Hematopoietic multipotent progenitor cell (in vitro differentiated cells): ENCODE results near the gene PGBD5. TPM values are rescaled to one million over a fixed set of nuclear protein-coding genes. Genes with fewer than 3 reads are reported as not detected.

Experiments used
- DNase-seq, 3 donors: peaks; one replicate each; pipeline ENCODE4 v3.0.0-alpha.2; 2011 to 2015; ENCODE audit warnings: low read depth in 2 of 3, low spot score in 2 of 3
- total RNA-seq: library from RNA; depleted of rRNA; stranded (reverse); fragments of >200 nt; gene quantifications from one replicate; pipeline ENCODE4 v1.2.3, GENCODE V29; 2012

Gene PGBD5
- total RNA-seq, 1 donor = under 0.01 TPM

DNA sequence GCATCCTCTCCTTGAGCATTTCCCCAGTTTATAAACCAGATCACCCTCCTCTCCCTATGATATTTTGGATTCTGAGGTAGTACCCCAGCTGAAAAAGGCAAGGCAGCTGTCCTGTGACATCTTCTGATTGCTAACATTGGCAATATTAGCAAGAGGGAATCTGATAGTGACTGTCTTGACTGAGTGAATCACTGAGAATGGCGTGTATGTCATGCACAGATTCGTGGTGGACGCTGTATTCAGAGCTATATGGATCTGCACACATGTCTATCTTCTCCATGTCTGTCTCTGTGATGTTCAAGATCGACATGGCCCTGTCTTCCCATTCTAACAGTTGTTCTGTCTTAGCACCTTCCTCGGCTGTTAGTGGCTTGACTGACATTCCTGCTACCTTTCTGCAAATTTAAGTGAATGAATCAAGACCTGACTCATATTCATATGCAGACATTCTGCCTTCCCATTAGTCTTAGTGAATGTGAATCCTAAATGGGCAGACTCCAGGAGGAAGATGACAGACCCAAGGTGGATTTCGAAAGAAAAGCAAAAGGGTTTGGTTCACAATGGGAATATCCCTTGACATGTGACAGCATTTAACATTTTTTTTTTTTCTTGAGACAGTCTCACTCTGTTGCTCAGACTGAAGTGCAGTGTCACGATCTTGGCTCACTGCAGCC, 97.7 kb downstream of the PGBD5 start:
- DNase-seq = no peak

DNA sequence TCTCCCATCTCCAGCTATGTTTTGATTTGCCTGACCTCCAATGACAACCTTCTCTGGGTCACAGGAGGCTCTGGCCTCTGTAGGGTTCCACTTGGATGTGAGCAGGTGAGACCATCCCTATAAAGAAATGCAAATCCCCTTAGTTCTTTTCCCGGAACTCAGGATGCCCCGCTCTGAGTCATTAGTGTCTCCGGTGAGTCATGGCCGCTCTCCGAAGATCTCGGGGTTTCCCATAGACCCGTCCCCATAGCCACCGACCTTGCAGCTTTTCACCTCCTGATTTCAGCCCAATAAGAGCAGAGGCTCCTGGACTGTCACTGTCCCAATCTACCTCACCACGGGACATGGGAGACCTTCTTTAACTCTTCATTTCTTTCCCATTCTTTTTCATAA, 98.2 kb downstream of the PGBD5 start:
- DNase-seq = no peak

DNA sequence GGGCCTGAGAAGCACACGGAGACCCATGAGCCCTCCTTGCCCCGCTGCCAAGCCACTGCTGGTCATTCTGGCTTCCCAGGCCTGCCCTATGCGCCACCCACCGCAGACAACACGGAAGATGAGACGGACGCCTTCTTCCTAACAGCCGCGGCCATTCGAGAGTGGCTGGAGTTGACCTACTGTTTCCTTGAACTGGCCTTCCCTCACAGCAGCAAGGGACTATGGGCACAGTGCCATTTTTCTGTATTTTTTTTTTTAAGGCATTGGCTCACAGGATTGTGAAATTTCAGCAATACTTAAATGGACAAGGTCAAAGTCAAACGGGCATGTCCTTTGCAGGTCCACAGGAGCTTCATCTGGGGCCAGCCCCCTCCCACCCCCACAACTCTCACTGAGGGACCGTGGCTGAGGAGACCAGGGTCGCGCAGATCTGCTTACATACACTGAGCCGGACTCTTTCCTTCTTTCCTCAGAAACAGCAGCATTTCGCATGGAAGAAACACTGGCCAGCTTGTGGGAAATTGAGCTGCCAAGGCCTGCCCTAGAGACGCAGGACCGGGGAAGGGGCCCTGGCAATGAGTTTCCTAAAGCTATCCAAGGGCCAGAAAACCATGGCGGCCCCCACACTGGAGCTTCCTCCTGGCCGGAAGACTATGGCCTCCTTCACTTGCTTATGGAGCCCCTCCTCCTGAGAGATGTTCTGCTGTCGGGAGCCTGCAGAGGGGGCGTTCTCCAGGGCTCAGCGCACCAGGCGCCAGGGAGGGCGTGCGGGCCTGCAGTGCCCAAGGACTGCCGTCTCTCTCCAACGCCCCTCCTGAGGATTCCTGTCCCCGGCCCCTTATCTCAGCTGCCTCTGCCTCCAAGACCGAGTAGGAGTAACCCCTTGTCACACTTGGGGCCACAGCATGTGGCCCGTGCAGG, 98.9 kb downstream of the PGBD5 start:
- DNase-seq = no peak

DNA sequence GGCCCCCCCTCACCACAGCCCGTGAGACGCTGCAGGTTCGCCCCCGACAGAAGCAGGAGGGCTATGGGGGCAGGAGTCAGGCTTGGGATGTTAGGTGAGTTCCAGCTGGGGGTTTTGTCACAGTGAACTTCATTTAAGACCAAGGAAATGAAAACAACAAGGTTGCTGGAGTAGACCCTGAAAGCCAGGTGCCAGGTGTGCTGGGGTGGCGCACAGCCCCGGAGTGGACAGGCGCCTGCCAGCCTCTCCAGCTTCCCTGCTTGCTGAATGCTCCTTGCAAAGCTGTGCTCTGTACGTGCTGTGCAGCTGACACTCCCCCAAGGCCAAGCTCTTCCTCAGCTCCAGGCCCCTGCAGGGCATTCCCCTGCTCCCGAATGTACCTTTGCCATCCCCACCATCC, 102.4 kb downstream of the PGBD5 start:
- no peak for DNase-seq

DNA sequence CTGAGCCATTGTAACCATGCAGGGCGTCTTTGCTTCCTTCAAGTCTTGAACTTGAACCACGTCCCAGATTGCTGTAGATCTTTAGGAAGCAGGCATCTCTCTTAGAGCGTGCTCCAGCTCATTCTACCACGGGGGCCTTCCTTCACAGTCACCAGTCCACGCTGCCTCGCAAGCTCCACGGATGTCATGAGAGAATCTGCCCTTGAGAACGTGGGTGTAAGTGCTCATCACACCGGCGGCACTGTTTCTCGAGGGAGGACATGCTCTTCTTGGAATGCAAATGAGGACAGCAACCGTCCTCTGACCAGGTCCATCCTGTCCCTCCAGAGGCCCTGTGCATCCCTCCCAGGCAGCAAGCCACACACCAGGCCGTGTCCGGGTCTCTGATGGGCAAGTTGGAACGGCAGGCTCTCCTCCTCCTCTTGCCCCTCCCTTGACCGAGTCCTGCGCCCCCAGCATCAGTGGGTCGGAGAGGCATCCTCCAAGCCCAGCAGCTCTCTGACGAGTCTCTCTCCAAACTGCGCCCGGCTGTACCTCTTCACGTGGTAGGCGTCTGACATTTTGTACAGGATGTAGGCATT, 103.1 kb downstream of the PGBD5 start:
- DNase-seq = no peak

DNA sequence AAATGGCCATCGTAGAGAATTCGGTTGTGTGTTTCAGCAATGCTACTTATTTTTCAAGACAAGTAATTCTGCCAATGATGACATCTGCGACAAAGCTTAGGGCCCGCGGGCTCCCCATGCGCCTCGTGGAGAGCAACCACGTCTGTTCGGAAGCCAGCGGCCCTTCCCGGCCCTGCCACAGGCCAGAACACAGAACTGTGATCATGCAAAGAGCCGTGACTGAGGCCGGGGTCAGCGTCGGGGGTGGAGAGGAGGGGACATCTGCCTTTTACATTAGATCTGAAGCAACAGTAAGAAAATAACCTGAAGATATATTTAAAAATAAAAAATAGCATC, 103.7 kb downstream of the PGBD5 start:
- no peak for DNase-seq

DNA sequence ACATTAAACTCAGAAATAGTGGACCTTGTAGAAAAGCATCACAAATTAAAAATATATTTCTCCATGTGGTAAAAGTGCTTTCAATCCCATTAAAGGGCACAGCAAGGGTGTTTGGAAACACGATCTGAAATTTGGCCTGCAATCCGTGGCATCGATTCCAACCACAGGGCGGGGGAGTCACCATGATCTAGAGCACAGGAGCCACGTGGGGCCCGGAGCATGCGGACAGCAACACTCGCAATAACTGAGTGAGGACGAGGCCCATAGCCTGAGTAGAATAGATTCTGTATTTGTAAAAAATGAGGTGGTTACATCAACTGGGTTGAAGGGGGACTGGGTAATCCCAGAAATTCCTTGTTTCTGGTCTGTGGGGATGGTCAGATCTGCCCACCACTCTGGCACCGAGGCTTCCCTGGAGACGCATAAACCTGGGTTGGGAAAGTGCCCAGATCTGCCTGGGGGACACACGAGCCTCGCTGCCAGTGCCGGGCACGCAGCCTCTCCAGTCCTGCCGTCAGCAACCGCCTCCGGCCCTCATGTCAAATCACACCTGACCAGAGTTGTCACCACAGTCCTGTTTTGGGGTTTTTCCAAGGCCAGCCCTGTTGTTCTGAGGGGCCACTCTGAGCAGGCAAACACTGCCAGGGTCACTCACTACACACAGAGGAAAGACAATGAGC, 104.3 kb downstream of the PGBD5 start:
- DNase-seq = no peak

DNA sequence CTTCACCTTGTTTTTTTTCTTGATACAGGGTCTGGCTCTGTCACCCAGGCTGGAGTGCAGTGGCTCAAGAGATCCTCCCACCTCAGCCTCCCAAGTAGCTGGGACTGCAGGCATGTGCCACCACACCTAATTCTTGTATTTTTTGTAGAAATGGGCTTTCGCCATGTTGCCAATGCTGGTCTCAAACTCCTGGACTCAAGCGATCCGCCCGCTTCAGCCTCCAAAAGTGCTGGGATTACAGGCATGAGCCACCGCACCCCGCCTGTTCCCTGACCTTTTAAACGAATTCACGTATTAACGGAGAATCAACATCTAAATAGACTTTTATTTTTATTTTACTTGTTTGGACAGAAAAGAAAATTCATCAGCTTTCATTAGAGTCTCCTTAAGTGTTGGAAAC, 104.8 kb downstream of the PGBD5 start:
- no peak for DNase-seq

DNA sequence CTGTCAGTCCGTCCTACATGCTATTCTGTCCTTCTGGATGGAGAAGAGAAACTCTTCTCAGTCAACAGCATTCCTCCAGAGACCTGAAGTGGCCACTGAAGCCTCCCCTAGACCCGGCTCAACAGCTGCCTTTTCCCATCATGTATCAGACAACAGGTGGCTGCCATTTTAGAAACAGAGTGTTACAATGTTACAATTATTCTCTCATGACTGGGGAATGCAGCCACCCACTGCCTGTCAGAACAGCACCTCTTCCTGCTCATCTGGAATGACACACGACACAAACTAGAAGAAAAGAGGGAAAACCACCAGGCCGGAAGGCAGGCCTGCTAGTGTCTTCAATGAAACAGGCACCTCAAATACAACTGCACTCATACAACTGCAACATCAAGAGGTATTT, 105.3 kb downstream of the PGBD5 start:
- no peak for DNase-seq

DNA sequence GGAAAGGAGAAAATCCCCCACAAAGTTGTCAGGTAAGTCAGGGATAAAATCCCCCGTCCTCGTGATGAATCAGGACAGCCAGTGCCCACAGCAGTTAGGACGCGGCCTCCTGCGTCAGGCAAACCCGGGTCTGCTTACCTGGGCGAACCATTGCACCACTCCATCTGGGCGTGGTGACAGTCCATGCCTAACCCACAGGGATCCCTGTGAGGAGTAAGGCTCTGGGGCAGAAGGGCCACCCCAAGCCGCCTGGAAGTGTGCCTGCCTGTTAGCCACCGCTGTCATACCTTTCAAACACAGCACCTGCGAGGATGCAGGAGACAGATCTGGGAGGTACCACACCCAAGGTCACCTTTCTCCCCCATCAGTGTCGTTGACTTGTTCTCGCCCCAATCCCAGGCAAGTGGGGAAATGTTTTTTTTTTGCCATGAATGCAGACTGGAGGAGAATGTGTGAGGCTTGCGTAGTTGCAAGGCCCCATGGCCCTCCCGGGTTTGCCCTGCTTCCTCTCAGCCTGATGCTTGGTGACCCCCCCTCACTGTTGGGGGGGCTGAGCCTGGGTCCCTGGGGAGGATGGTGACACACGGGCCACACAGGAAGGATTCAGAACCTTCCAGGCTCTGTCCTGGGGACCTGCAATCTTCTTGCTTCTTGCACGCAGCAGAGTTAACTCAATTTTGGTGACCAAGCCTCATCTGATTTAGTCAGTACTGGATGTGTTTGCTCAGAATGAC, 107.0 kb downstream of the PGBD5 start:
- DNase-seq = no peak

DNA sequence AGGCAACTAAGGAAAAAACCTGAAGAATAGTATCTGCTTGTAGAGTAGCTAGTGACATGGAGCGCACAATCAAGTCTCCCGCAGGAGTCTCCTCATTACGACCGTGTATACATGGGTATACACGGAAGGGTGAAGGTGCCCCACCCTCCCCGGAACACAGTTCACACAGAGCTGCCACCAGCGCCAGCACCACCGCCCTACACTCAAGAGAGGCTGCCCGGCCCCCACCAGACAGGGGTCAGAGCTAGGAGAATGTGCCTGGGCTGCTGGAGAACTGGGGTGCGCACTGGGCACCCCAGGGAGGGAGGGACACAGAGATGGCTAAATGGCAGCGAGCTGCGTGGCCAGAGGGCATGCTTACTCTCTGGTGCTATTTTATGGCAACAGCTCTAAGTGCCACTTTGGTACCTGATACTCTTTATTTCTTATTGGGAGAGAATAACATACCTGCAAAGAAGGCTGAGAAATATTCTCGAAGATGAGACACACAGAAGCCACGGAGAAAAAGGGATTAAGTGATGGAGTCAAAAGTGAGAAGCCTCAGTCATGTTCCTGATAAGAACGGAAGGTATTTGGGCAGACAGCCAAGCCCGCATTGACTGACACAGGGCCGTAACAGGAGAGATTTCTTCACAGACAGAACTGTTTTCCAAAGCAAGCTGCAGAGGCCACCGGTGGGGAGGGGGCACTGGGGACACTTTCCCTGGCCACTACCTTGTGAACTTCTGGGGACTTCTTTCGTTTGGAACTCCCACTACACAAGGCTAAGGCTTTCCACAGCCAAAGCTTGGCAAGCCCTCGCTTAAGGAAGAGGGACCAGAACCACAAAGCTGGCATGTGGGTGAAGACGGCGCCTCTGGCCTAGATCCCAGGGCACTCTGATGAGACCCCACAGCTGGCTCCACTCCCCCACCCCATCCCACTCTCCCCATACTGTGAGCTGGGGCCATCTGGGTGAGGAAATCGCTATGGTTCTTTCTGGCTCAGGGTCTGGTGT, 108.0 kb downstream of the PGBD5 start:
- peak in 1 of 3 donors; percentile 13 for DNase-seq

DNA sequence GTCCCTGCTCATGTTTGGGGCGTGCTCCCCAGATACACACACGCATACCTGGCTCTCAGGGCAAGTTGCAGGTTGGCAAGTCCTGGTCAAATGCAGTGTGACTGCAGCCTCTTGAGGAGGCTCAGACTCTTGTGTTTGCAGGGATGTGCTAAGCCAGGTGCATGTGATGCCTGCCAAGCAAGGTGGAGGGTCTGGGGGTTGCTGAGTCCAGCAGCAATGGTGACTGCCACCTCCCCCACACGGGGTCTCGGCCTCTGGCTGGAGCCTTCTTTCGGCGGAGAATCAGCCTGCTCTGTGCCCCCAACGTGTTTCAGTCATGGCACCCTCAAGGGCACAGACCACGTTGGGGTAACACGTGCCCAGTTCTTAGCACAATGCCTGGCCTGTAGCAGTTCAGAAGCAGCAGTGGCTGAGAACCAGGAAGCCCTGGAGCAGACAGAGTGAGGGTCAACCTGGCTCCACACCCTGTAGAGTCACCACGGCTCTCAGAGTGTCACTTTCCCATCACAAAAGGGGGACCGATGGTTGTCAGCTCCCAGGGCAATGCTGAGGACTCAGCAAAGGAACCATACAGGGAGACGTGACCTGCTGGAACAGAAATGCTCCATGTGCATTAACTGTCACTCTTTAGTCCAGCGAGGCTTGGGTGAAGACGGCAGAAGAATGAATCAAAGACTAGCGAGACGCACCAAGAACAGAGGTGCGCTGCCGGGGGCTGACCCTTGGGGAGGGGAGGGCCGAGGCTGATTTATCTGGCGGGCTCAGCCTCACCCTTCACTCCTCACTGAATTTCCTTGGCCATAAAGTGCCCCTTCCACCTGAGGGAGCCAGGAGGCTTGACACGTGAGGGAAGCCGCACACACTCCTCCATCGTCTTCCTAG, 109.0 kb downstream of the PGBD5 start:
- DNase-seq = no peak

DNA sequence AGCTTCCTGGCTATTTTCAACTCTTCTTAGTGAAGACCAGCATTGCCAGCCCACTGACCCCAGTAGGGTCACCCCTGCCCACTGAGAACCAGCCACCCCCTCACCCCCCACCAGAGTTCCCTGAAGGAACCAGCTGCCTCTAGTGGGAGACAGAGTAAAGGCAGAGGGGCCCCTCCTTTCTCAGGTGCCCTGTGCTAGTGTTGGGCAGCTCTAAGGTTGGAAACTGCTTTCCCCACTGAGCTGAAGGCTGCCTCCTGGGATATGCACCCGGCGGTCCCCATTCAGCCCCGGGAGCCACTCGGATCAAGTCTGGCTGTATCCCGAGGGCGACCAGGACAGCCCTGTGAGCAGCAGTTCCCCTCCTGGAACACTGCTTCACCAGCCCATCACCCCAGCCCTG, 111.0 kb downstream of the PGBD5 start:
- DNase-seq = no peak

DNA sequence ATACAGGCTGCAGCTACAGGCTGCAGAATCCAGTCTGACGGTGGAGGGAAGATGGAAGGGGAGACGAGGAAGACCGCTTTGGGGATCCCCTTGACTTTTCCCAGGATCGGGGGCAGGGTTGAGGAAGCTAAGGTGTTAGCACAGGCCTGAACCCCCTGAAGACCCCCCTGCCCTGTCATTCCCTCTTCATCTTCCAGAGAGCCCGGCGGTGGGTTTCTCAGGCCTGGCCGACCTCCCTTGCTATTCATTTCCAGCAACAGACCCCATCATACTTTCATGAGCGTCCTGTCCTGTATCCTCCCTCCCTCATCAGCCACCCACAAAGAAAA, 112.0 kb downstream of the PGBD5 start:
- DNase-seq = no peak

DNA sequence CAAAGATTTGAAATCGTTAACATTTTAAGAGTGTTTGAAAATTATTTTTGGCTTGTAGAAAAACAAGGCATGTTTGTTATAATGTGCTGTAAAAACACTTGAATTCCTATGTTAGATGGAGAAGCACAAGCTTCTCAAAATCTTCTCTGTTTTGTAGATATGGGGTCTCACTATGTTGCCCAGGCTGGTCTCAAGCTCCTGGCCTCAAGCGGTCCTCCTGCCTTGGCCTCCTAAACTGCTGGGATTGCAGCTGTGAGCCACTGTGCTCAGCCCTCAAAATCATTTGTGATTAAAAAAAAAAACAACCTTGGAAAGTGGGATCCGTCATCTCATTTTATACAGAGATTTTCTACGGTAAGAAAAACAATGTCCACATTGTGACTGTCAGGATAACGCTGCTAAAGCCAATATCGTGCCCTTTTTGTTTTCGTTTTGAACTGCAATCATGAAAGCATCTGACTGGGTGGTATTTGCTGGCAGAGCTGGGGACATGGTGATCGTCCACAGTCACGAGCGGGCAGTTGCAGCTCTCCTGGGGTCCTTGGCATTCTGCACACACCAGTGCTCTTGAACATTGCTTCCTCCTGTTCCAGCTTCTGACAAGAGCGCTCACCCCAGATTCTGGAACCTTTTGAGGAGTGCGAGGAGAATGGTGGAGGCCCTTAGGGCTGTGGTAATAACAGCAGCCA, 112.5 kb downstream of the PGBD5 start:
- DNase-seq = no peak

DNA sequence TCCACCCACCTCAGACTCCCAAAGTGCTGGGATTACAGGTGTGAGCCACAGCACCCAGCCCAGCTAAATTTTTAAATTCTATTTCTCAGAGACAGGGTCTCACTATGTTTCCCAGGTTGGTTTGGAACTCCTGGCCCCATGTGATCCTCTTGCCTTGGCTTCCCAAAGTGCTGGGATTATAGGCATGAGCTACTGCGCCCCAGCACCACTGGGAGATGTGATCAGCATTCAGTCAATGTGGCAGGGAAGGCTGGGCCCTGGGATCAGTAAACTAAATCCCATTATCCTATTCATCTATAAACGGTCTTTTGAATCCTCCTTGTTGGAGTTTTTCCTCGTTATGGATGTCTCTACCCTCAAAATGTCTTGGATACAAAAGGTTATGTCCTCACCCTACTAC, 113.5 kb downstream of the PGBD5 start:
- DNase-seq = no peak

DNA sequence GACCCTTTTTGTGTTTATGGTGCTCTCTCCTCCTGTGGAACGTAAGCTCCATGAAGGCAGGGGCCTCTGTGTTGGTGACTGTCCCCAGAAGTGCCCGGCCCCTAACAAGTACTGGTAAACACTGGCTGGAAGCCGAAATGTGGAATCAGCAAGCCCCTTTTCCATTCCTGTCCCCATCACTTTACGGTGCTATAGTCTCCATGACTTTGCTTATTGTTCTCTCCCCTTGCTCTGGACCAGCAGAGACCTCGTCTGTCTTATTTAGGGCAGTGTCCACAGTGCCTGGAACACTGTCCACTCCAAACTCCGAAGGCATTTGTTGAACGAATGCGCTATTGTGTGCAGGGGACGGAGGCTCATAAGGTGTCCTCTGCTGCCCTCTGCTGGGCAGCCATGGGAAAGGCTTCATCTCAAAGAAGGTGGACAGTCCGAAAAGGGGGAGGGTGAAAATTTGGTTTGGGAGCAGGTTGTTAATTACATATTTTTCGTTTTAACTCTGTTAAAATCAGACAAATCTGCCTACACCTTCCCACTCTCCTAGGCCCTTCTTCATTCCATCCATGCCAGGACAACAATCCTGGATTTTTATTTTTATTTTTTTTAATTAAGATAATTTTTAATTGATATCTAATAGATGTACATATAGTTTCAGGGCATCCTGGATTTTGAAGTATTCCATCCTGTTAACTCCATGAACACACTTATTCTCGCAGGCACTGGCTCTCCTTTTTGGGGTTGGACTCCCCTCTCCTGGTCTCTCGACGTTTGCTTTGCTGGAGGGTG, 115.6 kb downstream of the PGBD5 start:
- DNase-seq = peak; percentile 49 to 80 (median 66)
